K562 (cell line): ENCODE data around the gene MEGF11. TPM values are rescaled to one million over a fixed set of nuclear protein-coding genes. Genes with fewer than 3 reads are reported as not detected.

Experiments used
- CTCFL ChIP-seq: IDR thresholded peaks from 2 replicates; pipeline ENCODE4 v1.6.1; 2011; ENCODE audit warnings: borderline replicate concordance, low read depth, mild to moderate bottlenecking, moderate library complexity, low read length; ENCODE audit not compliant: insufficient read depth, poor library complexity, severe bottlenecking
- HDAC8 ChIP-seq: fragments of 450-650 bp; IDR thresholded peaks from 2 replicates; pipeline ENCODE4 v1.6.1; 2016; ENCODE audit warnings: mild to moderate bottlenecking, missing genetic modification characterization, moderate library complexity, missing compliant biosample characterization
- HSF4 ChIP-seq: fragments of 250-450 bp; sonication (Bioruptor Pico); IDR thresholded peaks from 2 replicates; pipeline ENCODE4 v2.1.2; 2022; ENCODE audit warnings: mild to moderate bottlenecking, moderate library complexity, borderline replicate concordance
- STAT6 ChIP-seq: sonication (generic); formaldehyde crosslinking; IDR thresholded peaks from 2 replicates; pipeline ENCODE4 v1.8.1; 2023; ENCODE audit warnings: mild to moderate bottlenecking, missing genetic modification reagents
- ZNF507 ChIP-seq: conservative IDR thresholded peaks from 2 replicates; pipeline ENCODE4 v1.6.1; 2017; ENCODE audit warnings: missing genetic modification characterization, missing compliant biosample characterization
- ZNF644 ChIP-seq: fragments of 200-800 bp; sonication (Bioruptor generic); IDR thresholded peaks from 2 replicates; pipeline ENCODE4 v1.6.1; 2016; ENCODE audit warnings: low read depth, missing genetic modification characterization, missing compliant biosample characterization
- polyA plus RNA-seq, 8 experiments: library from polyadenylated mRNA; depleted of rRNA in 4 of 8; stranded (reverse) in 5 of 8; unstranded in 3 of 8; fragments of >200 nt; fragmentation: Nextera tagmentation in 2 of 8; fragmentation: Illumina TruSeq in 1 of 8; extraction: Ambion mirVana in 2 of 8; extraction: Trizol in 1 of 8; gene quantifications; 2 replicates each; pipeline versions ENCODE4 v1.2.1 to v1.2.3, GENCODE V29; 2011 to 2014; ENCODE audit warnings: inconsistent platforms in 1 of 8, missing spikeins in 1 of 8
- total RNA-seq, 7 experiments: library from RNA; depleted of rRNA in 6 of 7; stranded (reverse); fragments of >200 nt in 6 of 7; fragmentation: Illumina TruSeq in 2 of 7; extraction: Trizol in 2 of 7; gene quantifications; 2 replicates each; pipeline versions ENCODE4 v1.2.1 to v1.2.3, GENCODE V29; 2011 to 2021; ENCODE audit warnings: low replicate concordance in 1 of 7

MEGF11 gene
- total and polyA plus RNA-seq, 9 of the 15 experiments (the other 6 are each of a cell fraction or from before 2014, with no cell fraction given): 0.06 to 0.23 (median 0.20) TPM; not detected in 6

- no peak for TF ChIP-seq STAT6 (CRISPR knock-in tag)
- TF ChIP-seq HDAC8 (tag): no peak
- TF ChIP-seq HSF4 (CRISPR knock-in tag): no peak
- no peak for TF ChIP-seq ZNF507 (tag)
- TF ChIP-seq CTCFL: no peak
- TF ChIP-seq ZNF644 (tag): no peak
- TF ChIP-seq, all 486 proteins: peak for 38
Observed at GRCh38 chr15:65869954-65870871, 383.3 kb downstream of the MEGF11 start (continued).
